B cell (primary cell): Measurements from ENCODE around the gene LMNTD2.

Experiments
- EZH2 ChIP-seq: IDR thresholded peaks from 2 replicates; pipeline ENCODE4 v1.6.1; 2012; ENCODE audit warnings: borderline replicate concordance, low read depth, mild to moderate bottlenecking, moderate library complexity, low read length; ENCODE audit not compliant: insufficient read depth, poor library complexity, severe bottlenecking
- TF ChIP-seq, protein P1 (sequence below): fragments of 200-600 bp; IDR thresholded peaks from one replicate; pipeline ENCODE4 v1.8.0; 2022; ENCODE audit warnings: antibody characterized with exemption, mild to moderate bottlenecking

GRCh38 chr11:573146-573759 lies 12.7 kb upstream of the LMNTD2 start:
- TF ChIP-seq, protein P1, sequence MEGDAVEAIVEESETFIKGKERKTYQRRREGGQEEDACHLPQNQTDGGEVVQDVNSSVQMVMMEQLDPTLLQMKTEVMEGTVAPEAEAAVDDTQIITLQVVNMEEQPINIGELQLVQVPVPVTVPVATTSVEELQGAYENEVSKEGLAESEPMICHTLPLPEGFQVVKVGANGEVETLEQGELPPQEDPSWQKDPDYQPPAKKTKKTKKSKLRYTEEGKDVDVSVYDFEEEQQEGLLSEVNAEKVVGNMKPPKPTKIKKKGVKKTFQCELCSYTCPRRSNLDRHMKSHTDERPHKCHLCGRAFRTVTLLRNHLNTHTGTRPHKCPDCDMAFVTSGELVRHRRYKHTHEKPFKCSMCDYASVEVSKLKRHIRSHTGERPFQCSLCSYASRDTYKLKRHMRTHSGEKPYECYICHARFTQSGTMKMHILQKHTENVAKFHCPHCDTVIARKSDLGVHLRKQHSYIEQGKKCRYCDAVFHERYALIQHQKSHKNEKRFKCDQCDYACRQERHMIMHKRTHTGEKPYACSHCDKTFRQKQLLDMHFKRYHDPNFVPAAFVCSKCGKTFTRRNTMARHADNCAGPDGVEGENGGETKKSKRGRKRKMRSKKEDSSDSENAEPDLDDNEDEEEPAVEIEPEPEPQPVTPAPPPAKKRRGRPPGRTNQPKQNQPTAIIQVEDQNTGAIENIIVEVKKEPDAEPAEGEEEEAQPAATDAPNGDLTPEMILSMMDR, result no peak
- TF ChIP-seq EZH2, result no peak
